ENCODE results near the gene CEP135. TPM values are rescaled to one million over a fixed set of nuclear protein-coding genes. Genes with fewer than 3 reads are reported as not detected.
A peak's percentile ranks its signal among the peaks of the same experiment; 100 is the strongest.
"Not testable (repeated sequence)": the region's sequence is repeated elsewhere in the genome, so short reads cannot be mapped to it uniquely, and the experiment has no call there.

The CEP135 gene
- total RNA-seq, 1 experiment from 2014 or later: 24.3 TPM

DNA sequence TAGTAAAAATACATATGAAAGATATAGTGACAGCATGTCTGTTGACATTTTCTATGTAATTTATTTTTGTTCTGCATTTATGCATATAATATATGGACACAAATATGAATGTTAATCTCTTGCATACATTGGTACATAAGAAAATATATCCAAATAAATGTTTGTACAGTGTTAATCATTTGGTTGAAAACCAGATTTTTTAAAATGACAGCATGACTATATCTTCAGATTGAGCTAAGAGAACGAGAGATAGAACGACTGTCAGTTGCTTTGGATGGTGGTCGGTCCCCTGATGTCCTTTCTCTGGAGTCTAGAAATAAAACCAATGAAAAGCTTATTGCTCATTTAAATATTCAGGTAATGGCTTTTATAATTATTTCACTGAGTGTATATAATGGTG is 15.3 kb downstream of the CEP135 start:
- Histone ChIP-seq H3K27me3 (no peaks in the 10 kb centered on the region), H3K9me3 (replicated peaks) (no peaks in the 10 kb centered on the region), H3K27ac (no peak overlapping the region), H3K4me3 (no peak overlapping the region), H3K36me3 (peaks cover 24% of the 10 kb centered on the region), H3K4me1 (no peaks in the 10 kb centered on the region; the same call in 1 of the 2 replicates)
- no peak for DNase-seq

DNA sequence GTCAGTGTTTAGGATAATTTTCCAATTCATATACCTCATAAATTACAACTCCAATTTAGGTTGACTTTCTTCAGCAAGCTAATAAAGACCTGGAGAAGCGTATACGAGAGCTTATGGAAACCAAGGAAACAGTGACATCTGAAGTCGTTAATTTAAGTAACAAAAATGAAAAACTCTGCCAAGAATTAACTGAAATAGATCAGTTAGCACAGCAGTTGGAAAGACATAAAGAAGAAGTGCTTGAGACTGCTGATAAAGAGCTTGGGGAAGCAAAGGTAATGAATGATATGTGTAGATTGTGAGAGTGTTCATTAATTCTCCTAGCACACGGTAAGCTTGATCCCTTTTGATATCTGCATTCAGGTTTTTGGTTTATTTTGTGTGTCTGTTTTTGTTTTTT is 16.8 kb downstream of the CEP135 start:
- Histone ChIP-seq H3K27me3 (no peaks in the 10 kb centered on the region), H3K9me3 (replicated peaks) (no peaks in the 10 kb centered on the region), H3K4me1 (no peaks in the 10 kb centered on the region; the same call in 1 of the 2 replicates), H3K4me3 (no peak overlapping the region), H3K27ac (no peak overlapping the region), H3K36me3 (peaks cover 20% of the 10 kb centered on the region)
- DNase-seq: no peak

DNA sequence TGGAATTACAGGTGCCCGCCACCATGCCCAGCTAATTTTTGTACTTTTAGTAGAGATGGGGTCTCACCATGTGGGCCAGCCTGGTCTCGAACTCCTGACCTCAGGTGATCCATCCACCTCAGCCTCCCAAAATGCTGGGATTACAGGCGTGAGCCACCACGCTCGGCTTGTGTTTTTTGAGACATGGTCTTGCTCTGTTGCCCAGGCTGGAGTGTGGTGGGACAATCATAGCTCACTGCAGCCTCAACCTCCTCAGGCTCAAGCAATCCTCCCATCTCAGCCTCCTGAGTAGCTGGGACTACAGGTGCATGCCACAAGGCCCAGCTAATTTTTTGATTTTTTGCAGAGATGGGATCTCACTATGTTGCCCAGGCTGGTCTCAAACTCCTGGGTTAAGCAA is 17.6 kb downstream of the CEP135 start:
- not testable (repeated sequence) for H3K27ac ChIP-seq; H3K4me1 ChIP-seq; DNase-seq; H3K27me3 ChIP-seq; H3K4me3 ChIP-seq; H3K9me3 ChIP-seq (replicated peaks)
- peaks cover 20% of the 10 kb centered on the region for H3K36me3 ChIP-seq

DNA sequence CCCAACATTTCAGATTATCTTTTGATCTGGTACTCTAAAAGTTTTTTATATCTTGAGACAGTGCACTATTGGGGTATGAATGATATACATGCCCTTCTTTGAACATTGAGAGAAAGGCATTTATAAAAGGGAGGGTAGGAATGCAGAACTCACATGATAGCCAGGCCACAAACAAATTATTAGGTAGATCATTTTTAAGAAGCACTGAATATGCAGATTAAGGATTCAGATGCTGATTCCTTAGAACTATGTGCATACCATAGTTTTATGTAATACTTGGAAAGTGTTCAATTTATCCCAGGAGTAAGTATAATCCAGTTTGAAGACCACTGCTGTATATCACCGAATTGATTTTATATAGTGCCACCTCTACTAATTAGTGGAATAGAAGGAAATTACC is 18.6 kb downstream of the CEP135 start:
- Histone ChIP-seq H3K4me1 (no peaks in the 10 kb centered on the region; the same call in 1 of the 2 replicates), H3K9me3 (replicated peaks) (no peaks in the 10 kb centered on the region), H3K27ac (no peak overlapping the region), H3K36me3 (peaks cover 24% of the 10 kb centered on the region), H3K4me3 (no peak overlapping the region), H3K27me3 (no peaks in the 10 kb centered on the region)
- no peak for DNase-seq

DNA sequence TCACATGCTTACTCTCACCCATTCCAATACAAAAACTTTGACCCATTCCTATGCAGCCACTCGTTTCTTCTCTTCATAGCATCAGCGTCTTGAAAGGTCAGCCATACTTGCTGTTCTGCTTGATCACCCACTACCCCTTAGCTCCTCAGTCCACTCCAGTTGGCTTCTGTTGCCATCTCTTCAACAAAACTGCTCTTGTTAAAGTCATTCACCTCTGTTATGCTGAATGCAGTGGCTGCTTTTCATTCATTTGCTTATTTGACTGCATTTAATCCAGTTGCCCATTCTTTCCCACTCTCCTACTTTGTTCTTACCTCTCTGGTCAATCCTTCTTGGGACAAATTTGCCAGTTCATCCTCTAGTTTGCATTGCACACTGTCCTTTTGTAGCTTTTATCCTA is 24.9 kb downstream of the CEP135 start:
- Histone ChIP-seq H3K27me3 (no peaks in the 10 kb centered on the region), H3K9me3 (replicated peaks) (no peaks in the 10 kb centered on the region), H3K36me3 (peaks cover 17% of the 10 kb centered on the region), H3K4me3 (no peak overlapping the region), H3K4me1 (no peaks in the 10 kb centered on the region), H3K27ac (no peak overlapping the region)
- DNase-seq: no peak

DNA sequence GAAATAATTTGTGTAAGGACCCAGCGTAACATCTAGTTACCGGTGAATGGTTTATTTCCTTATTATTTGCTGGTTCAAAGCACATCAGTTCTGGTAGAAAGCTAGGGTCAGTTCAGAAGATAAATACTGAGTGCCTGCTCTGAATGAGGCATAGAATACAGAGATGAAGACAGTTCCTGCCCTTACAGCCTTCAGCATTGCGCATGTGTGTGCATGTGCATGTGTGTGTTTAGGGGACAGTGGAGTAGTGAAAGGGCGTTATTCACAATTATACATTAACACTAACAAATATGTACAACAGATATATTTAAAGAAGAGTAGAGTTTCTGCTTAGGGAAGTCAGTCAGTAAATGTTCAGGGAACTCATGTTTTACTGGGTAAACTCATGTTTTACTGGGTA is 29.1 kb downstream of the CEP135 start:
- Histone ChIP-seq H3K36me3 (peaks cover 7% of the 10 kb centered on the region; the same call in 1 of the 2 replicates), H3K9me3 (replicated peaks) (no peaks in the 10 kb centered on the region), H3K27me3 (no peaks in the 10 kb centered on the region), H3K4me1 (peaks cover 26% of the 10 kb centered on the region), H3K27ac (no peak overlapping the region), H3K4me3 (no peak overlapping the region)
- DNase-seq: no peak

DNA sequence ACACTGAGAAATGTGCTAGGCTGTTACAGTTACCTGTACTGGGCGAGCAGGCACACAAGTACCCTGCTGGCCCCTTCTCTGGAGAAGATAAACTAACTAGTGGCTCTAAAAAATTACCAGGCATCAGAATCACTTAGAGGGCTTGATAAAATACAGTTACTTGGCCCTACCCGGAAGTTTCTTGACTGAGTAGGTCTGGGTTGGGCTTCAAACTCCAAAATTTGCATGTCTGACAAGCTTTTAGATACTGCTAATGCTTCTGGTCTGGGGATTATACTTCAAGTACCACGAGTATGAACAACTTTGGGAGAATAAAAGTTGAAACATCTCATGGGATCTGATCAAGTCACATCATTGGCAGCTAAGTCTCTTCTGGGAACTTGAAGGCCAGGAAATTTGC is 30.8 kb downstream of the CEP135 start:
- no peak overlapping the region for H3K27ac ChIP-seq
- no peaks in the 10 kb centered on the region for H3K27me3 ChIP-seq
- H3K4me1 ChIP-seq: peaks cover 26% of the 10 kb centered on the region
- DNase-seq: no peak
- peaks cover 14% of the 10 kb centered on the region; the same call in 1 of the 2 replicates for H3K36me3 ChIP-seq
- H3K9me3 ChIP-seq (replicated peaks): no peaks in the 10 kb centered on the region
- no peak overlapping the region for H3K4me3 ChIP-seq

DNA sequence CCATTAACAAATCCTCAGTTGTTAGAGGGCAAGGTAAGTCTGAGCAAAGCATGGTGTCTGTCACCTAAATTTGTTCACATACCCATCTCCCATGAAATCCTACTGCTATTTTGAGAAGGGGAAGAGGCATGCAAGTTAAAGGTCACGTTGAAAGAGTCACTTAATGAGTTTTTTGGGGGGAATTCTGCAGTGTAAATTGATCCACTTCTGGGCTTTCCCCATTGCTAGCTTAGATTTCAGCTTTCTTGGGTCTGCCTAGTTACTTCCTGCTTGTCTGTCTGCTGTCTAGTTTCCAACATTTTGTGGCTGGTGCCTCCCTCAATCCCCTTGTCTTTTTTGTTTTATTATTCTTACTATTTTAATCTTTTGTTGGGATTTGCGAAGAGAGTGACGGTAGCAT is 32.0 kb downstream of the CEP135 start:
- peak overlapping the region; percentile 61 for H3K27ac ChIP-seq
- H3K27me3 ChIP-seq: no peaks in the 10 kb centered on the region
- DNase-seq: peak; percentile 32 to 66
- peaks cover 26% of the 10 kb centered on the region for H3K4me1 ChIP-seq
- no peak overlapping the region for H3K4me3 ChIP-seq
- H3K36me3 ChIP-seq: peaks cover 16% of the 10 kb centered on the region; the same call in 1 of the 2 replicates
- no peaks in the 10 kb centered on the region for H3K9me3 ChIP-seq (replicated peaks)

DNA sequence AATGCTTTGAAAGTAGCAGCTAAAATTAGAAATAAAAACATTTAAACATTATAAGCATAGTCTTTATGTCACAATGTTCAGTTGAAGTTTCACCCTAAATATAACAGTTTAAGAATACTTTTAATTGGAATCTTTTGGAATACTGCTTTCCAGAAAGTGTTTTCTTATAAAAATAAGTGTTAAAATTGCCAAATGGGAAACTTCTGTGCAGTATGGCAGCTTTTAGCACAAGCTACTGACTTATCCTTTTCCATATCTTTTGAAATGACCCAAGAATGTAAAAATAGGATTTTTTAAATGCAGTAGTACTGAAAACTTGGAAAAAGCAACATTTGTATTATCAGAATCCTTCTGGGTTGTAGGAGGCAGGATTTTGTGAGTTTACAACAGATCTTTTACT is 34.2 kb downstream of the CEP135 start:
- Histone ChIP-seq H3K27me3 (no peaks in the 10 kb centered on the region), H3K4me3 (no peak overlapping the region), H3K9me3 (replicated peaks) (no peaks in the 10 kb centered on the region), H3K4me1 (peaks cover 26% of the 10 kb centered on the region), H3K36me3 (peaks cover 17% of the 10 kb centered on the region; the same call in 1 of the 2 replicates), H3K27ac (no peak overlapping the region)
- DNase-seq: no peak

DNA sequence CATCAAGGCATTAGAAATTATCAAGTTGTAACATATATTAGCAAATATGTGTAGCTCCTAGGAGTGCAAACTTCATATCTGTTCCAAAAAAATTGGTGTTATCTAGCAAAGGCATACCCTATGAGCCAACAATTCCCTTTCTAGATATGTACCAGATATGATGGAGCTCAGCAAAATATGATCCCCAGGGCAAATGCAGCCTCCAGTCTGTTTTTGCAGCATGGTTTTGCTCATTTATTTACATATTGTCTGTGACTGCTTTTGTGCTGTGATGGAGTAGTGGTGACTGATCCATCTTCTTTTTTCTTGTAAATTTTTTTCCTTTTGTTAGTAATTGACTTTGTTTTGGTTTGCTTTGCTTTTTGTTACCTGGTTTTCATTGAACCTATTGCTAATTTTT is 41.0 kb downstream of the CEP135 start:
- Histone ChIP-seq H3K9me3 (replicated peaks) (no peaks in the 10 kb centered on the region), H3K27me3 (no peaks in the 10 kb centered on the region), H3K4me1 (no peaks in the 10 kb centered on the region), H3K27ac (no peak overlapping the region), H3K36me3 (peaks cover 9% of the 10 kb centered on the region; the same call in 1 of the 2 replicates), H3K4me3 (no peak overlapping the region)
- DNase-seq: peak in 1 of 2 experiments; percentile 5

DNA sequence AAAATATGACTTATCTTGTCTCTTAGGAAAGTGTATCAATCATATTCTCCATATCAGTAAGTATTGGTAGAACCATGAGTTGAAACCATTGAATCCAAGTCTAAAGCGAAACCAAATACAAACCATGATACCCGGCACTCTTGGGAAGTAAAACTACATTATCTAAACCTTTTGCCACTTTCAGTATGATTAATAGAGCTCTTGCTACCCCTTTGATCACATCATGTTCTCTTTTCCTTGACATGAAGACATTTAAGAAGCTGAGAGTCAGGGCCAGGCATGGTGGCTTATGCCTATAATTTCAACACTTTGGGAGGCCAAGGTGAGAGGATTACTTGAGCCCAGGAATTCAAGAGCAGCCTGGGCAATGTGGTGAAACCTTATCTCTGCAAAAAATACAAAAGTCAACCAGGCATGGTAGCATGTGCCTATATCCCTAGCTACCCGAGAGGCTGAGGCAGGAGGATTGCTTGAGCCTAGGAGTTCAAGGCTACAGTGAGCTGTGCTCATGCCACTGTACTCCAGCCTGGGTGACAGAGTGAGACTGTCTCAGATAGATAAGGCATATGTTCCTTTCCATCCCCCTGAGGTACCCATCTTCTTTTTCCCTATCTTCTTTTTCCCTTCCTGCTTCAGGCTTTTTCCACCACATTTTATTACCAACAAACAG is 45.4 kb downstream of the CEP135 start:
- Histone ChIP-seq H3K4me3 (no peak overlapping the region), H3K27me3 (no peaks in the 10 kb centered on the region), H3K9me3 (replicated peaks) (no peaks in the 10 kb centered on the region), H3K36me3 (peaks cover 8% of the 10 kb centered on the region; the same call in 1 of the 2 replicates), H3K27ac (no peak overlapping the region), H3K4me1 (no peaks in the 10 kb centered on the region)
- no peak for DNase-seq

DNA sequence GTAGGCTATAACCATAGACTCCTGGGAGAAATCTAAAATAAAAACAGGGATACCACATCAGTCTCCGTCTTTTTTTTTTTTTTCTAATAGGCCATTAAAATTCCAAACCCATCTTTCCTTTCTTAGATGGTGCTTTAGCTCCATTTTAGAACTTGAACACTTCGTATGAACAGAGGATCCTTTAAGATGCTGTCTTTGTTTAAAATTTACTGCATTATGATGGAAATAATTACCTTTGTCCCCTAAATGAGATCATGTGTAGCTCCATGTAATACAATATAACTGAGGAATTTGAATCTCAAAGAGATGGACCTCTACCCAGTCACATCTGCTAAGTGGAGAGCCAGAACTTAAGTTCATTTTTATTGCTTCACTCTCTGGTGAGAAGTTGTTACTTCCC is 47.9 kb downstream of the CEP135 start:
- Histone ChIP-seq H3K4me1 (no peaks in the 10 kb centered on the region), H3K27ac (no peak overlapping the region), H3K27me3 (no peaks in the 10 kb centered on the region), H3K4me3 (no peak overlapping the region), H3K9me3 (replicated peaks) (no peaks in the 10 kb centered on the region), H3K36me3 (peaks cover 18% of the 10 kb centered on the region; the same call in 1 of the 2 replicates)
- DNase-seq: no peak

DNA sequence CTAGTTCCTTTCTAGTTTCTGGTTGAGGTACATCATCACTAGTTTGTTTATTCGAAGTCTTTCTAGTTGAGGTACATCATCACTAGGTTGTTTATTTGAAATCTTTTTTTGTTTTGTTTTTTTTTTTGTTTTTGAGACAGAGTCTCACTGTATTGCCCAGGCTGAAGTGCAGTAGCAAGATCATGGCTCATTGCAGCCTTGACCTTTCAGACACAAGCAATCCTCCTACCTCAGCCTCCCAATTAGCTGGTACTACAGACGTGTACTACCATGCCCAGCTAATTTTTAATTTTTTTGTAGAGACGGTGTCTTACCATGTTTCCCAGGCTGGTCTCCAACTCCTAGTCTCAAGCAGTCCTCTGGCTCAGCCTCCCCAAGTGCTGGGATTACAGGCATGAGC is 54.9 kb downstream of the CEP135 start:
- no peak overlapping the region for H3K4me3 ChIP-seq
- H3K4me1 ChIP-seq: no peaks in the 10 kb centered on the region
- no peaks in the 10 kb centered on the region for H3K27me3 ChIP-seq
- peaks cover 38% of the 10 kb centered on the region; the same call in 1 of the 2 replicates for H3K36me3 ChIP-seq
- H3K9me3 ChIP-seq (replicated peaks): 0 out of 2 replicates have a peak, but pooled peaks cover 3% of the 10 kb centered on the region
- H3K27ac ChIP-seq: no peak overlapping the region
- DNase-seq: no peak

DNA sequence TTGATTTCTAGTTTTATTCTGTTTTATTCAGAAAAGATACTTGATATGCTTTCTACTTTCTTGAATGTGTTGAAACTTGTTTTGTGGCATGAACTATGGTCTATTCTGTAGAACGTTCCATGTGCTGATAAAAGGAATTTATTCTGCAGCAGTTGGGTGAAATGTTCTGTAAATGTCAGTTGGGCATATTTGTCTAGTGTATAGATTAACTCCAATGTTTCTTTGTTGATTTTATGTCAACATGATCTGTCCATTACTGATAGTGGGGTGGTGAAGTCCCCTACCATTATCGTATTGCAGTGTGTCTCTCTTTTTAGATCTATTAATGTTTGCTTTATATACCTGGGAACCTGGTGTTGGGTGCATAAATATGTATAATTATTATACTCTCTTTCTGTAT is 55.5 kb downstream of the CEP135 start:
- H3K9me3 ChIP-seq (replicated peaks): 0 out of 2 replicates have a peak, but pooled peaks cover 3% of the 10 kb centered on the region
- H3K4me1 ChIP-seq: no peaks in the 10 kb centered on the region
- H3K27ac ChIP-seq: no peak overlapping the region
- no peak overlapping the region for H3K4me3 ChIP-seq
- H3K36me3 ChIP-seq: peaks cover 39% of the 10 kb centered on the region; the same call in 1 of the 2 replicates
- no peak for DNase-seq
- no peaks in the 10 kb centered on the region for H3K27me3 ChIP-seq

DNA sequence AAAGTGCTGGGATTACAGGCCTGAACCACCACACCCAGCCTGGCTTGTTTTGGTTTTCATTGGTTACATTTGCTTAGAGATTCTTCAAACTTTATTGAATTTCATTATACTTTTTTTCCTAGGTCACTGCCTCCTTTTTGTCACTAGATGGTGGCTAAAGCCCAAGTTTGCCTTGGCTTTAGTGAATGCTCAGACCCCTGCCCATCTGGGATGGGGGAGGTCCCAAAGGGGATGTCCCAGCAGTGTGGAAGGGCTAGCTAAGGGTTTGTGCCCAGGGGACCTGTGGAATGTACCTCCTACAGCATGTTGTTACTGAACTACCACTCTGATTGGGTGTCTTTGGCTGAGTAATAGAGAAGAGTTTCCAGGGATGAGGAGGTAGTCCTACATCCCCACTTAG is 58.4 kb downstream of the CEP135 start:
- Histone ChIP-seq H3K4me1 (no peaks in the 10 kb centered on the region), H3K27me3 (no peaks in the 10 kb centered on the region), H3K4me3 (no peak overlapping the region), H3K27ac (no peak overlapping the region), H3K9me3 (replicated peaks) (0 out of 2 replicates have a peak, but pooled peaks cover 3% of the 10 kb centered on the region), H3K36me3 (peaks cover 40% of the 10 kb centered on the region)
- DNase-seq: no peak

DNA sequence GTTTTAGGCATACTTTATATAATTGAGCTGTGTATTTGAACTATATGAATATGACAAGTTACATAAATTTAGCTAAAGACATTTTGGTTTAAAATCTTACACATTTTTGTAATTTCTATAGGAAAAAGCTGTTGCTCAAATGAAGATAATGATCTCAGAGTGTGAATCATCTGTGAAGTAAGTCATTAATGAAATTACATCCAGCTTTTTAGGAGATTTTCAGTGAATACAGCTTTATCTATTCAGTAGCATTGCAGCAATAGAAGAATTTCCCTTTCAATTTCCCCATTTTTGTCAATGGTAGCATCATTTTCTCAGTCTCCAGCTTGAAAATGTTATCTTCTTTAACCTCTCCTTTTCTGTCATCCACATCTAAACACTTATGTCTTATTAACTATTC is 59.5 kb downstream of the CEP135 start:
- Histone ChIP-seq H3K27me3 (no peaks in the 10 kb centered on the region), H3K9me3 (replicated peaks) (no peaks in the 10 kb centered on the region), H3K4me3 (no peak overlapping the region), H3K27ac (no peak overlapping the region), H3K4me1 (no peaks in the 10 kb centered on the region), H3K36me3 (peaks cover 42% of the 10 kb centered on the region)
- no peak for DNase-seq

Data from SJCRH30 (cell line).